ENCODE results near the gene PHF1. TPM values are rescaled to one million over a fixed set of nuclear protein-coding genes. Genes with fewer than 3 reads are reported as not detected.

The PHF1 gene
- total and polyA plus RNA-seq, 2 of the 4 experiments (the other 2 are of a cell fraction): 9.0 to 47.2 TPM

DNA sequence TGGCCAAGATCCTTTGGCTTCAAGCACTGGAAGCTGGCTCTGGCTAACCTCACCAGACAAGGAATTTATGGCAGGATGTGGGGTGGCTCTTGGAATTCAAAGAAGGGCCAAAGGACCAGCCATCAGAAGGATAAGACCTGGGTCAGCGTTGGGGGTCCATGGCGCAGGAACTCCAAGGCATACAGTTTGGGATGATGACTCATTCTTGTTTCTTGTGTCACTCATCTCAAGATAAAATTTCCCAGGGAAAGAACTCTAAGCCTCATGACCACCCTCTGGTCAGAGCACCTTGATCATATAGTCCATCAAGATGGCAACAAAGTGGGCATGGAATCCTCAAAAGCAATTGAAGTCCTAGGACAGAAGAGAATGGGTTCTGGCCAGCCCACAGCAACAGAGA is 48.4 kb downstream of the PHF1 start:
- Histone ChIP-seq H3K4me2 (ENCODE audit: low read depth, low read length) (no peak overlapping the region), H2AFZ (replicated peaks; ENCODE audit: low read length, poor library complexity) (no peak overlapping the region), H3K36me3 (ENCODE audit: control insufficient read depth, insufficient read depth, low read length) (peaks cover 7% of the 10 kb centered on the region; the same call in 1 of the 2 replicates), H2BK15ac (ENCODE audit: low read depth, low read length) (no peak overlapping the region), H3K9ac (ENCODE audit: low read depth, low read length) (no peak overlapping the region), H3K9me3 (ENCODE audit: control insufficient read depth, insufficient read depth, low read length) (no peaks in the 10 kb centered on the region), H3K56ac (ENCODE audit: extremely low read depth, insufficient read depth, low read length) (no peak overlapping the region), H3K23ac (ENCODE audit: low read depth, low read length) (no peak overlapping the region), H3K4me3 (ENCODE audit: insufficient read depth, low read depth, low read length) (no peak overlapping the region), H3K4ac (ENCODE audit: low read depth, low read length) (no peak overlapping the region), H3K14ac (replicated peaks; ENCODE audit: low read depth, low read length) (no peak overlapping the region), H4K8ac (ENCODE audit: low read depth in 2 of 2, low read length in 2 of 2) (no peak overlapping the region), H3K27ac (ENCODE audit: insufficient read depth, low read length) (no peak overlapping the region), H2AK5ac (ENCODE audit: low read depth, low read length) (no peak overlapping the region), H3K9me1 (ENCODE audit: insufficient read depth, low read length) (peaks cover 3% of the 10 kb centered on the region; the same call in 1 of the 2 replicates), H2BK20ac (ENCODE audit: low read depth, low read length) (no peak overlapping the region), H2AK9ac (replicated peaks; ENCODE audit: low read depth, low read length, poor library complexity) (no peak overlapping the region), H2BK5ac (ENCODE audit: low read depth, low read length, poor library complexity, severe bottlenecking) (no peak overlapping the region), H4K5ac (ENCODE audit: low read depth, low read length) (no peak overlapping the region), H4K20me1 (ENCODE audit: insufficient read depth, low read length) (no peaks in the 10 kb centered on the region), H4K91ac (ENCODE audit: insufficient read depth, low read depth, low read length) (no peak overlapping the region), H3K79me1 (ENCODE audit: low read depth in 1 of 2, low read length in 2 of 2) (peaks cover 13 to 26% of the 10 kb centered on the region in 2 experiments; a peak in 3 of 4 replicates), H3K4me1 (ENCODE audit: control insufficient read depth, insufficient read depth, low read length) (peaks cover 4% of the 10 kb centered on the region; the same call in 1 of the 2 replicates), H3K18ac (ENCODE audit: low read depth, low read length) (no peak overlapping the region), H2BK120ac (ENCODE audit: low read depth, low read length) (no peak overlapping the region), H3K27me3 (ENCODE audit: control insufficient read depth, insufficient read depth, low read length) (peaks cover 3% of the 10 kb centered on the region)
- intact Hi-C loops (cut with micrococcal nuclease) (loop anchor here (10.0 kb wide), 1 partner anchor 216 kb away; no protein-coding TSS in a partner anchor), in situ Hi-C loops (cut with MboI; ENCODE audit: low sequenced_read_pairs) (loop anchor here (10.0 kb wide), 1 partner anchor 246 kb away; no protein-coding TSS in a partner anchor), dilution Hi-C loops (cut with HindIII; ENCODE audit: low sequenced_read_pairs, unreplicated experiment) (no loop called here)
- BruUV-seq (replicated peaks): no TSS peak
- no peak for DNase-seq
- POLR2A ChIA-PET (ENCODE audit: unreplicated experiment): no interaction called here
- no peak for TF ChIP-seq SMC3 (IDR thresholded peaks at IDR 0.05; ENCODE audit: low read depth, low read length)
- TF ChIP-seq, protein P1, sequence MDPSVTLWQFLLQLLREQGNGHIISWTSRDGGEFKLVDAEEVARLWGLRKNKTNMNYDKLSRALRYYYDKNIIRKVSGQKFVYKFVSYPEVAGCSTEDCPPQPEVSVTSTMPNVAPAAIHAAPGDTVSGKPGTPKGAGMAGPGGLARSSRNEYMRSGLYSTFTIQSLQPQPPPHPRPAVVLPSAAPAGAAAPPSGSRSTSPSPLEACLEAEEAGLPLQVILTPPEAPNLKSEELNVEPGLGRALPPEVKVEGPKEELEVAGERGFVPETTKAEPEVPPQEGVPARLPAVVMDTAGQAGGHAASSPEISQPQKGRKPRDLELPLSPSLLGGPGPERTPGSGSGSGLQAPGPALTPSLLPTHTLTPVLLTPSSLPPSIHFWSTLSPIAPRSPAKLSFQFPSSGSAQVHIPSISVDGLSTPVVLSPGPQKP (IDR thresholded peaks at IDR 0.05; ENCODE audit: borderline replicate concordance, low read depth, low read length): no peak
- TF ChIP-seq, protein P2, sequence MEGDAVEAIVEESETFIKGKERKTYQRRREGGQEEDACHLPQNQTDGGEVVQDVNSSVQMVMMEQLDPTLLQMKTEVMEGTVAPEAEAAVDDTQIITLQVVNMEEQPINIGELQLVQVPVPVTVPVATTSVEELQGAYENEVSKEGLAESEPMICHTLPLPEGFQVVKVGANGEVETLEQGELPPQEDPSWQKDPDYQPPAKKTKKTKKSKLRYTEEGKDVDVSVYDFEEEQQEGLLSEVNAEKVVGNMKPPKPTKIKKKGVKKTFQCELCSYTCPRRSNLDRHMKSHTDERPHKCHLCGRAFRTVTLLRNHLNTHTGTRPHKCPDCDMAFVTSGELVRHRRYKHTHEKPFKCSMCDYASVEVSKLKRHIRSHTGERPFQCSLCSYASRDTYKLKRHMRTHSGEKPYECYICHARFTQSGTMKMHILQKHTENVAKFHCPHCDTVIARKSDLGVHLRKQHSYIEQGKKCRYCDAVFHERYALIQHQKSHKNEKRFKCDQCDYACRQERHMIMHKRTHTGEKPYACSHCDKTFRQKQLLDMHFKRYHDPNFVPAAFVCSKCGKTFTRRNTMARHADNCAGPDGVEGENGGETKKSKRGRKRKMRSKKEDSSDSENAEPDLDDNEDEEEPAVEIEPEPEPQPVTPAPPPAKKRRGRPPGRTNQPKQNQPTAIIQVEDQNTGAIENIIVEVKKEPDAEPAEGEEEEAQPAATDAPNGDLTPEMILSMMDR (conservative IDR thresholded peaks at IDR 0.05; ENCODE audit: low read depth, low read length): no peak
- no CpG with 5 or more reads among the region's 2 CpGs for WGBS, 2 experiments (ENCODE audit: extremely low coverage in 2 of 2, insufficient read length in 1 of 2)
- CTCF ChIA-PET: no interaction called here
- no peak for ATAC-seq (ENCODE audit: low read depth)

Small RNA genes within 50 kb of the gene (microRNA-seq; reads per million reads assigned to microRNA genes)
- not detected for gene MIR5004 (ENCODE audit: unreplicated experiment)
- gene RPL35AP4 (ENCODE audit: insufficient read depth, insufficient read length): not detected
- not detected for gene ZBTB9 (ENCODE audit: insufficient read depth, insufficient read length)

Small RNA genes within 50 kb of the gene (small RNA-seq; reads per million reads assigned to genes)
- 0 reads per million in 5 experiments for gene RPL35AP4
- 0 reads per million in 5 experiments for gene ZBTB9

Other genes with a start within 250 kb of the PHF1 start
- gene COL11A2, start 218.5 kb upstream of the PHF1 start, total RNA-seq (2012; rRNA removed): under 0.01 TPM in 2 replicates
- 0.38 and 0.52 TPM in 2 replicates for gene COL11A2, start 218.5 kb upstream of the PHF1 start, polyA plus RNA-seq (2012; rRNA removed)
- 16.7 and 18.6 TPM in 2 replicates for gene RXRB, start 210.3 kb upstream of the PHF1 start, total RNA-seq (2012; rRNA removed)
- 46.9 and 53.7 TPM in 2 replicates for gene RXRB, start 210.3 kb upstream of the PHF1 start, polyA plus RNA-seq (2012; rRNA removed)
- gene SLC39A7, start 210.1 kb upstream of the PHF1 start, total RNA-seq (2012; rRNA removed): 134 and 135 TPM in 2 replicates
- gene SLC39A7, start 210.1 kb upstream of the PHF1 start, polyA plus RNA-seq (2012; rRNA removed): 196 and 208 TPM in 2 replicates
- 1.6 and 1.9 TPM in 2 replicates for gene HSD17B8, start 206.4 kb upstream of the PHF1 start, total RNA-seq (2012; rRNA removed)
- 3.4 and 4.3 TPM in 2 replicates for gene HSD17B8, start 206.4 kb upstream of the PHF1 start, polyA plus RNA-seq (2012; rRNA removed)
- 14.9 and 16.4 TPM in 2 replicates for gene RING1, start 202.5 kb upstream of the PHF1 start, total RNA-seq (2012; rRNA removed)
- 38.2 and 40.8 TPM in 2 replicates for gene RING1, start 202.5 kb upstream of the PHF1 start, polyA plus RNA-seq (2012; rRNA removed)
- gene VPS52, start 139.1 kb upstream of the PHF1 start, total RNA-seq (2012; rRNA removed): 26.4 and 29.8 TPM in 2 replicates
- 54.6 and 57.8 TPM in 2 replicates for gene VPS52, start 139.1 kb upstream of the PHF1 start, polyA plus RNA-seq (2012; rRNA removed)
- 6,097 and 6,577 TPM in 2 replicates for gene RPS18, start 138.9 kb upstream of the PHF1 start, total RNA-seq (2012; rRNA removed)
- 8,417 and 8,876 TPM in 2 replicates for gene RPS18, start 138.9 kb upstream of the PHF1 start, polyA plus RNA-seq (2012; rRNA removed)
- gene B3GALT4, start 133.9 kb upstream of the PHF1 start, total RNA-seq (2012; rRNA removed): 0.72 and 0.83 TPM in 2 replicates
- gene B3GALT4, start 133.9 kb upstream of the PHF1 start, polyA plus RNA-seq (2012; rRNA removed): 0.49 and 0.70 TPM in 2 replicates
- gene WDR46, start 121.8 kb upstream of the PHF1 start, total RNA-seq (2012; rRNA removed): 68.9 and 73.8 TPM in 2 replicates
- gene WDR46, start 121.8 kb upstream of the PHF1 start, polyA plus RNA-seq (2012; rRNA removed): 81.6 and 88.0 TPM in 2 replicates
- gene PFDN6, start 121.4 kb upstream of the PHF1 start, total RNA-seq (2012; rRNA removed): 24.4 and 41.7 TPM in 2 replicates
- gene PFDN6, start 121.4 kb upstream of the PHF1 start, polyA plus RNA-seq (2012; rRNA removed): 76.5 and 92.1 TPM in 2 replicates
- 4.1 and 4.4 TPM in 2 replicates for gene RGL2, start 112.1 kb upstream of the PHF1 start, total RNA-seq (2012; rRNA removed)
- 26.9 TPM in 2 replicates for gene RGL2, start 112.1 kb upstream of the PHF1 start, polyA plus RNA-seq (2012; rRNA removed)
- gene TAPBP, start 96.9 kb upstream of the PHF1 start, total RNA-seq (2012; rRNA removed): 12.5 and 13.1 TPM in 2 replicates
- gene TAPBP, start 96.9 kb upstream of the PHF1 start, polyA plus RNA-seq (2012; rRNA removed): 62.5 and 63.3 TPM in 2 replicates
- 5.8 and 6.8 TPM in 2 replicates for gene ZBTB22, start 93.3 kb upstream of the PHF1 start, total RNA-seq (2012; rRNA removed)
- 12.7 and 13.0 TPM in 2 replicates for gene ZBTB22, start 93.3 kb upstream of the PHF1 start, polyA plus RNA-seq (2012; rRNA removed)
- gene DAXX, start 88.1 kb upstream of the PHF1 start, total RNA-seq (2012; rRNA removed): 77.8 and 92.2 TPM in 2 replicates
- gene DAXX, start 88.1 kb upstream of the PHF1 start, polyA plus RNA-seq (2012; rRNA removed): 75.9 and 87.2 TPM in 2 replicates
- 33.9 and 35.3 TPM in 2 replicates for gene KIFC1, start 19.2 kb upstream of the PHF1 start, total RNA-seq (2012; rRNA removed)
- gene KIFC1, start 19.2 kb upstream of the PHF1 start, polyA plus RNA-seq (2012; rRNA removed): 40.6 and 41.9 TPM in 2 replicates
- 122 and 136 TPM in 2 replicates for gene CUTA, start 7.1 kb downstream of the PHF1 start, total RNA-seq (2012; rRNA removed)
- 427 and 483 TPM in 2 replicates for gene CUTA, start 7.1 kb downstream of the PHF1 start, polyA plus RNA-seq (2012; rRNA removed)
- gene SYNGAP1, start 9.1 kb downstream of the PHF1 start, total RNA-seq (2012; rRNA removed): 1.4 TPM in 2 replicates
- 15.3 and 17.0 TPM in 2 replicates for gene SYNGAP1, start 9.1 kb downstream of the PHF1 start, polyA plus RNA-seq (2012; rRNA removed)
- gene ZBTB9, start 43.6 kb downstream of the PHF1 start, total RNA-seq (2012; rRNA removed): 5.4 and 5.6 TPM in 2 replicates
- gene ZBTB9, start 43.6 kb downstream of the PHF1 start, polyA plus RNA-seq (2012; rRNA removed): 4.7 and 5.9 TPM in 2 replicates
- 12.0 and 12.5 TPM in 2 replicates for gene BAK1, start 169.3 kb downstream of the PHF1 start, total RNA-seq (2012; rRNA removed)
- 18.2 and 19.0 TPM in 2 replicates for gene BAK1, start 169.3 kb downstream of the PHF1 start, polyA plus RNA-seq (2012; rRNA removed)
- gene ITPR3, start 210.3 kb downstream of the PHF1 start, total RNA-seq (2012; rRNA removed): 1.6 and 1.7 TPM in 2 replicates
- 3.7 and 4.1 TPM in 2 replicates for gene ITPR3, start 210.3 kb downstream of the PHF1 start, polyA plus RNA-seq (2012; rRNA removed)